NCI-H1417 (cell line): ENCODE measurements around the gene INCENP.

Source experiments
- DNase-seq, 3 experiments: peaks; one replicate each; lab custom pipeline; 2025; lab: John Stamatoyannopoulos, UW

Gene INCENP

DNA sequence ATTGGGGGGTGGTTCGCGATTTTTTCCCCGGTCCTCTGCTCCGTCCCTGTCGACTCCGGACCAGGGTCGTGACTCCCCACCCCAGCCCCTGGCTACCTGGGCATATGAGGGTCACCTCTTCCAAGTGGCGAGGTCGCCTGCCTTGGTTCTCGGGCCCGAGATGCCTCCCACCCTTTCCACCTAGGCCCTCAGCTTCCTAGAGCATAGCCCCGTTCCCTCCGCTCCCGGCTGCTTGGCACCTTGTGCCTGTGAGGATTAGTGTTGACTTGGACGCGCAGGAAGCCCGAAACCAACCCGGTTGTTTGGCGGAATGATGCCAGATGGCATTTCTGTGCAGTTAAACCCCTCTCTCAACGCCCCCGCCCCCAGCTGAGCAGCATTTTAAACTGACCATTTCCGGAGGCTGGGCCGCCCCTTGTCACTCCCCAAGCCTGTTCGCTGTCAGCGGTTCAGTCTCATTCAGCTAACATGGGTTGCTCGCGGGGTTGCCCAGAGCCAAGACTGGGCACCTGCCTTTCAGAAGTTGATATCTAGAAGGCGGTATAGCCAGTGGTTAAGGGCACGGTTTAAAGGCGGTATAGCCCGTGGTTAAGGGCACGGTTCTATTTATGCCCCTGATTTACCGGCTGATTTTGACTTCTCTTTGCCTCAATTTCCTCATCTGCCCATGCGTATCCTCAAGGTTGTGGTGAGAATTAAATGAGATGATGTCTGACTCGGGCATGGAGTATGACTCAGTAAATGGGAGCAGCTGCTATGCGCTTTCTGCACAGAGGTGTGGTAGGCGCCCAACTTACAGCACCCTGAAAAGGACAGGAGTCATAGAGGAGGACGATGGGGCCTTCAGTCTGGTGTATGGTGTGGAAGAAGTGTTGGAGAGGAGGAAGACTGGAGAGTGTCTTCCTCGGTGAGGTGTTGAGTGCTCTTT lies 639 bp downstream of the INCENP start:
- DNase-seq = peak; percentile 7 to 67 (median 63)

DNA sequence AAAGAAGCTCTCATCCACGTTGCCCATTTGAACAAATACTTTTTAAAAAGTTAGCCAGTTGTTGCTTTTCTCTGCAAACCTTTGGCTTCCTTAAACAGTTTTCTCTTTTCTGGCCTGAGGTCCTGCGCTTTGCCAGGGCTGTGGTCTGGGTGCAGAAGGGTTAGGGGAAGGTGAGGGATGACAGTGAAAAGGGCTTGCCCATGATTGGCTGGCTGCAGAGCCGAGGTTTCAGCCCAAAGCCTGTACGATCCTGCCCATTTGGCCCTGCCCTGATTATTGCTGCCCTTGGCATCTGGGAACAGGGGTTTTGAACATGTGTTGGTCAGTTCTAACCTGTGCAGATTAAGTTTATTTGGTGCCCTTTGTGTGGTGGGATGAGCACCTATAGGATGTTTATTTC lies 1.5 kb downstream of the INCENP start:
- DNase-seq = no peak

DNA sequence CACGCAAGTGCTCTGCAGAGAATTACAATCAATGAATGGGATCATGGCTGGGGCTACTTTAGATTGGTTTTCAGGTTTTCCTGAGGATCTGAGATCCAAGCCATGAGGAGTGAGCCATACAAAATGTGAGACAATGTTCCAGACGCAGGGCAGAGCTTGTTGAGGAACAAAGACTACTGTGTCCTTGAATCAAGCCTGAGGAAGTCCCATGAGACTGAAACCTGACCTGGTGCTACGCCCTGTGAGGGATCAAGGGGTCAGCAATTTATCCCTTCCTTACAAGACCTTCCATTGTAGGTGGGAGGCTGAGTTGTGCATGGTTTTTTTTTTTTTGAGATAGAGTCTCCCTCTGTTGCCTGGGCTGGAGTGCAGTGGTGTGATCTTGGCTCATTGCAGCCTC lies 2.1 kb downstream of the INCENP start:
- peak in 1 of 3 experiments; percentile 28 for DNase-seq

DNA sequence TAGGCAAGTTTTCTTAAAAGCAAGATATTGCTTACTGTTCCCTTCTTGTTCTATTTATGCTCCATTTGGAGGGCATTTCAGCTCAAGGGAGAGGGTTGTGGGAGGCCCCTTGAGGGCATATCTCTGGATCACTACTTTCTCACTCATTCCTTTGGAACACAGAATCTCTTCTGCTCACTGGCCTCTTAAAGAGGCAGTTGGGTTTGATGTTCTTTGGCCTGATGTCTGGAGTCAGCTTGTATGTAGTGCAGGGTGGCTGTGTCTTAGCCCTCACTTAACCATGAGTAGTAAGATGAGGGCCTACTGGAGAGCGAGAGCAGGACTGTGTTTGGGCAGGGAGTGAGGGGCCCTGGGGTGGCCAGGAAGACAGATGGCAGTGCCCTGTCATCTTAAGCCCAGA lies 3.6 kb downstream of the INCENP start:
- DNase-seq = no peak

DNA sequence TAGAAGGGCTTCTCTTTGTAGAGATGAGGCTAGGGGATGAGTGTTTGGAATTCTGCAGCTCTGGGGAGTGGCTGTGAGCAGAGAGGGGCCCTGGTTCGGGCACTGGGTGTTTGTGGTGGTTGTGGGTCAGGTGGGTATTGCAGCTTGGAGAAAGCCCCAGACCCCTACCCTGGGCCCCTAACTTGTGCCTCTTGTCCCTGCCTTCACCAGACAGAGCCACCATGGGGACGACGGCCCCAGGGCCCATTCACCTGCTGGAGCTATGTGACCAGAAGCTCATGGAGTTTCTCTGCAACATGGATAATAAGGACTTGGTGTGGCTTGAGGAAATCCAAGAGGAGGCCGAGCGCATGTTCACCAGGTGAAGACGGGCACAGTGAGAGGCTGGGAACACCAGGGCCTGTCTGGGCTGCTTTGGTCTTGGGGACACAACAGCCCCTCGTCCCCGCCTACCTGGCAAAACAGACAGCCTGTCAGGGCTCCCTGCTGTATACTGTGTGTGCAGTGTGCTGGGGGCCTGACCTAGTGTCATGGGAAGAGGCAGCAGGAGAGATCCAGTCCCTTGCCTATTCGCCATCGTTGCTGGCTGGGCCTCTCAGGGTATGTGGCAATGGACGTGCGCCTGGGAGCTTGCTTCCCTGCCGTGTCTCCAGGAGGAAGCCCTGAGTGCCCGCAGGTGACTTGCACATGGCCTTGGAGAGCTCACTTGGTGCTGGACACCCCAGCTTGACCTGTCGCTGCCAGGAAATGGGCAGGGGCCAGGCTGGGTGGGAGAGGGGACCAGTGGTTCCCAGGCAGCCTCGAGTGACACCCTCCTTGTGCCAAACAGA lies 4.3 kb downstream of the INCENP start:
- no peak for DNase-seq

DNA sequence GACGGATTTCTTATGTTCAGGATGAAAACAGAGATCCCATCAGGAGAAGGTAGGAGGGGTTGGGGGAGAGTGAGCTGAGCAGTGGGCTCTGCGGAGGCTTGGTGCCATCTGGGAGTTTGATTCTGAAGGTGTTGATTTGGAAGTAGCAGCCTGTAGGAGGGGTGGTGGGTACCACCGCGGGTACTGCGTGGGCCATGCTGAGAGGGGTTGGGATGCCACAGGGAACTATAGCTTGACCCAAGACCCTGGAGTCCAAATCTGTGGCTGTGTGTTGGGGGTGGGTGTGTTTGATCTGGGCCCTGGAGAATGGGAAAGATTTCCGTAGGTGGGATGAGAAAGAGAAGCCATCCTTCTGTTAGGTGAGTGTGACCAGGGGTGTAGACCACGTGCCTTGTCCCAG lies 5.0 kb downstream of the INCENP start:
- no peak for DNase-seq

DNA sequence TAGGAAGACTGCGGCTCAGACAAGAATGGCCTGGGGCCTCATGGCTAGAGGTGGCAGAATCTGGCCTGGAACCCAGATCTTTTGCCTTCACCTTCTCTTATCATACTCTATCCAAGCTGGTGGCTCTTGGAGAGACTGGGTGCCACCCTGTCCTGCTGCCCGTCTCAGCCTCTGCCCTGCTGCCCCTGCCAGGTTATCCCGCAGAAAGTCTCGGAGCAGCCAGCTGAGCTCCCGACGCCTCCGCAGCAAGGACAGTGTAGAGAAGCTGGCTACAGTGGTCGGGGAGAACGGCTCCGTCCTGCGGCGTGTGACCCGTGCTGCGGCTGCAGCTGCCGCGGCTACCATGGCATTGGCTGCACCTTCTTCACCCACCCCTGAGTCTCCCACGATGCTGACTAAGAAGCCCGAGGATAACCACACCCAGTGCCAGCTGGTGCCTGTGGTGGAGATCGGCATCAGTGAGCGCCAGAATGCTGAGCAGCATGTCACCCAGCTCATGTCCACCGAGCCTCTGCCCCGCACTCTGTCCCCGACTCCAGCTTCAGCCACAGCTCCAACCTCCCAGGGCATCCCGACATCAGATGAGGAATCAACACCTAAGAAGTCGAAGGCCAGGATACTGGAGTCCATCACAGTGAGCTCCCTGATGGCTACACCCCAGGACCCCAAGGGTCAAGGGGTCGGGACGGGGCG lies 5.9 kb downstream of the INCENP start:
- no peak for DNase-seq

DNA sequence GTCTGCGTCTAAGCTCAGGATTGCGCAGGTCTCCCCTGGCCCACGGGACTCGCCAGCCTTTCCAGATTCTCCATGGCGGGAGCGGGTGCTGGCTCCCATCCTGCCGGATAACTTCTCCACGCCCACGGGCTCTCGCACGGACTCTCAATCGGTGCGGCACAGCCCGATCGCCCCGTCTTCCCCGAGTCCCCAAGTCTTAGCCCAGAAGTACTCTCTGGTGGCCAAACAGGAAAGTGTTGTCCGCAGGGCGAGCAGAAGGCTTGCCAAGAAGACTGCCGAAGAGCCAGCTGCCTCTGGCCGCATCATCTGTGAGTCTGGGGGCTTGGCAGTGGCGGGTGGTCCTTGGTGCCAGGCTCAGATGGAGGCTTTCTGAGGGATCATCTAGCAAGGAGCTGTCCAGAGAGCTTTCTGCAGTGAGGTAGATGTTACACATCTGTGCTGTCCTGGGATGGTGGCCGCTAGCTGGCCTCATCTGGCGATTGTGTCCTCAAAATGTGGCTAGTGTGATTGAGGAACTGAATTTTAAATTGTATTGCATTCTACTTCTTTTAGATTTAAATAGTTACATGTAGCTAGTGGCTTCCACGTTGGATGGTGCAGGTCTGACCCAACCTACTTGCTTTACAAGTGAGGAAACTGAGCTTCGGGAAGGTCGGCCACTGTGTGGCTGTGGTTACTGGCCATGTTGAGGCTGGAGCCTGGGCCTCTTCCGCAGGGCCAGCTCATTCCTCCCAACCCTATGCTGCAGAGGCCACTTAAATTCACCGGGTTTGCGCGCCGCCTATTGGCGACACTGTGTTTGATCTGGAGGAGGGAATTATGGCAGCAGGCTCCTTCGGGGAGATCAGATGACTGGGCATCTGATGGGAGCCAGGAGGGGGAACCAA lies 6.7 kb downstream of the INCENP start:
- no peak for DNase-seq

DNA sequence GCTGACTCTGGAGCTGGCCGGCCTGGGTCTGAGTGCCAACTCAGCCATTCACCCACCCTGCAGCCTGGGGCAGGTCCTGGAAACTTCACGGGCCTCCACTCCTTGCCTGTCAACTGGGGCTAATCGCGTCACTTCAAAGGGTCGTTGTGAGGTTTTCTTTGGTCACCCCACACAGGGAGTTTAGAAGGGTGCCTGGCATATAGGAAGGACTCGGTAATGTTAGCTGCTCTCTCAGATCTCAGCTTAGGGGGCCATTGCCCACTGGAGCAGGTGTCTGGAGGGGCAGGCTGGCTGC lies 7.3 kb downstream of the INCENP start:
- DNase-seq = no peak

DNA sequence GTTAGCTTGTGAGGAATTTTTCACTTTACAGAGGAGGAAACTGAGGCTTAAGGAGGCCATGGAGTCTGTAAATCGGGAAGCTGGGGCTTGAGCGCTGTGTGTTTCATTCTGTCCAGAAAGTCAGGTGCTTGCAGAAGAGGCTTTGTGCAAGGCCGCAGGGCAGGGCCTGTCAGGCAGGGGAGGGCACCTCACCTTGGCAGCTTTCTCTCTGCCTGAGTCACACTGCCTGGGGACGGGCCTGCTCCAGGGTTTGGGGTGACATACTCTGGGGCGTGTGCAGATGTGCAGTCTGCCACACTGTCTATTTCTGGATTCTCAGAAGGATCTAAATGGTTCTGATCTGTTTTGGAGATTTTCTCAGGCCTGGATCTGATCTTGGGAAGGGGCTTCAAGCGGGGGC lies 8.4 kb downstream of the INCENP start:
- DNase-seq = no peak

DNA sequence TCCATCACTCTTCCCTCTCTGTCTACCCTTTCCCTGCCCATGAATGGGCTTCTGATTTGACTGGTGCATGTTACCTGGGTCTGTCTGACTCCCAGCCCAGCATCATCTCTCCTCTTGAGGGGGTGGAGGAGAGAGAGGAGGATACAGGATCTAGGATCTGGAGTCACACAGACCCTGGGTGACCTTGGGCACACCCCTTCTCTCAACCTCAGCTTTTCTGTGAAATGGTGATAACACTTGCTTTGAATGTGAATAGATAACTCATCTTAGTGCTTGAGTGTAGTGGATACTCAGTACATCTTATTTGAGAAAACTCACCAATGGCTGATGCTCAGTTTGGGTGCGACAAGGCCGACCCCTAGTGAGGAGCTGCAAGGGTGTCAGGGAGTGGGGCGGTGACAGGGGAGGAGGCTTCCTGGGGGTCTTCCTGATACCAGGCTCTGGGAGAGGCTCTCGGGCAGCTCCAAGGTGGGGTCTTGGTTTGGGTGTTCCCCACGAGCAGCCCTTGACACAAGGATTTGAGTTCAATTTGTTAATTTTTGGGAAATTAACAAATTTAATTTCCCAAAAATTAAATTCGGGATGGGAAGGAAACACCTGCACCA lies 9.0 kb downstream of the INCENP start:
- no peak for DNase-seq

DNA sequence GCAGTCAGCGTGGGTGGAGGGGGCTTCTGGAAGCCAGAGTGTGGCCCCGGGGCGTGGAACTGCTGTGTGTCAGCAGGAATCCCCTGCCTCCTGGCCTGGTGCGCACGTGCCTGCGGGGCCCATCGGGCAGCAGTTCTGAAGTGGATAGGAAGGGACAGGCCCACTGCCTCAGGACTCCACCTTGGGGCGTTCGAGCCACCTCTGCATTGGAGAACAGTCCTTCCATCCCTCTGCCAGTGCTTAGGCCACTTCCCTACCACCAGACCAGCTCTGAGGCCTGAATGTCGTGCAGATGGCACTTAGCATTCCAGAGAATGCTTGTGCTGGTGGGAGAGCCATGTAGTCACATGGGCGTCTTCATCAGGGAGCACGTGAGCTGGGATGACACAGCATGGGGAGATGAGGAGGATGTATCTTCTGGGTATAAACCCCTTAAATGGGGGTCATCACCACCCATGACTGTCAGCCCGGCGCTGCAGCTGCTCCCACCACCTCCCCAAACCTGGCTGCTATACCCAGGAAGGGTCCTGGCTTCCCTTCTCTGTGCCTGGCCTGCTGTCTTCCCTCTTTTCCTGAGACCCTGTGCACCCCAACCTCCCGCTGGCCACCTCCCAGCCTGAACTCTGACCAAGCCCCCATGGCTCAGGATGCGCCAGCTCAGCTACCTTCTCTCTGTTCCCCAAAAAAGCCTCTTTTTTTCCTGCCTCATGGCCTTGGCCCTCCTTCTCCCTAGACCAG lies 9.7 kb downstream of the INCENP start:
- DNase-seq = no peak

DNA sequence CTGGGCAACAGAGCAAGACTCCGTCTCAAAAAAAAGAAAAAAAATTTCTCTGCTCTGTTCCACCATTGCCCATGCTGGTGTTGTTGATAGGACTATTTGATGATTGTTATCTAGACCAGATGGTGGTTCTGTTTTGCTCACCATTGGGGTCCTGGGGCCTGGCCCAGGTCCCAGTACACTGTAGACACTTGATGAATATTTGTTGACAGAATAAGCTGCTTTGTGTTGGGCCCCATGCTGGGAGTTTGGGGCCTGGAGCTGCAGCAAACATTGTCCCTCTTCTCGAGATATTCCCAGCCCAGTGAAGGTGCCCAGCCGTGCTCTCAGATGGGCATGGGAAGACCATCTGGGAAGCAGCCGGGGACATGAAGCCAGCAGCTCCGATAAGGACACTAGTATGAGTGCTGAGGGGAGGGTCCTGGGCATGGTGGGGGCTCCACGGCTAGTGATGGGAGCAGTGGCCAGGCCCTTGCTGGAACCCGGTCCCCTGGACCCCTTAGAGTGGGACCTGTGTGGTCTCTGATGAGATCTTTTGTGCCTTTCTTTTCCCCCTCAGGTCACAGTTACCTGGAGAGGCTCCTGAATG lies 13.6 kb downstream of the INCENP start:
- peak in 1 of 3 experiments; percentile 8 for DNase-seq

DNA sequence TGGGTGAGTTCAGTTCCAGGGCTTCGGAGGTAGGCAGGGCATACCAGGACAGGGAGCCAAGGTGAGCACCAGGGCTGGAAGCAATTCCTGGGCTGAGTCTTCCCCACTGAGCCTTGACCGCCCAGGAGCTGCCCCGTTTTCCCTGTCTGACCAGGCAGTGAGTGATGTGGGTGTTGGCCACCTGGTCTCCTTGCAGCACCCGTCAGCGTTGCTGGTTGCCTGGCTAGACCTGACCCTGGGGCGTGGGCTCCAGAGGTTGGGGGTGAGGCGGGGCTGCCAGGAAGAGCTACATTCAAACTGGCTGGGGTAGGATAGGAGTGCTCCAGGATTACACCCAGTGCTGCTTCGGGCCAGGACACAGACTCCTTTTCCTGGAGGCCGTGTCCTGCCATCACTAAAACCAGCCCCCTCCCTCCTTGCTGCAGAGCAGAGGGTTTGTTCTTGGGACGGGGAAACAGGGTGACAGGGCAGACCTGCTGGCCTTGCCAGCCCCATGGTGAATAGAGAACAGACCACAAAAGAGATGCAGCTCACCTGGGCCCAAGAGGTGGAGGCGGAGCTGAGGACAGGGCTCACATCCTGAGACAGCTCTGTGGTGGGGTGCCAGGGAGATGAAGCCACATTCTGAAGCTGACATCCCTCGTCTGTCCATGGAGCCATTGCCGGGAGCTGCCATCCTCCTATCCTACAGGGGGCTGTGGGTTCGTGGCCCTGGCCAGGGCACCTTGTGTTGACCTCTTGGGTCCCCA lies 14.2 kb downstream of the INCENP start:
- DNase-seq = no peak

DNA sequence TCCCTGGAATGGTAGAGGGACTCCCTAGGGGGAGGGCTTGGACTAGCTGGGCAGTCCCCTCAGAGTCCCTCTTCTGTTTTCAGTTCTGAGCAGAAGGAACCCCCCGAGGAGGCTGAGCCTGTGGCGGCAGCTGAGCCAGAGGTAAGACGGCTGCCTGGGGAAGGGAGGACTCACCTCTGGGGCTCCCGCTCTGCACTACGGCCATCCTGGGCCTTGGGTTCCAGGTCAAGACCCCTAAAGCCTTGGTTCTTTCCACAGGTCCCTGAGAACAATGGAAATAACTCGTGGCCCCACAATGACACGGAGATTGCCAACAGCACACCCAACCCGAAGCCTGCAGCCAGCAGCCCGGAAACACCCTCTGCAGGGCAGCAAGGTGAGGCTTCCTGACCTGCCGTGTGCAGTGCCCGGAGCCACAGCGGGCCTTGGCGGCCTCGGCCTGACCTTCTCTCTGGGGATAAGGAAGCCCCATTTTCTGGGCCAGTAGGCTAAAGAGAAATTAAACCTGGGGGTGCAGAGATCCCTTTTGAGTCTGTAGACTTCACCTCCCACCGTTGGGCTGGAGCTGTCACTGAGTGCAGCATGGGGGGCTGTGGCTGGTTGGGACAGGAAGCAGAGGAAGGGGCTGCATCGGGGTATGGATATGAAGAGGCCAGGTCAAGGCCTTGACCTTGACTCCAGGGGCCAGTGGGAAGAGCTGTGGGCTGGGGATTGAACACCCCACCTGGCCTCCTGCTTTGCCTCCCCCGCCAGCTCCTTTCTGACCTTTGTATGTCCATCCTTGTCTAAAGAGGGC lies 15.0 kb downstream of the INCENP start:
- no peak for DNase-seq

DNA sequence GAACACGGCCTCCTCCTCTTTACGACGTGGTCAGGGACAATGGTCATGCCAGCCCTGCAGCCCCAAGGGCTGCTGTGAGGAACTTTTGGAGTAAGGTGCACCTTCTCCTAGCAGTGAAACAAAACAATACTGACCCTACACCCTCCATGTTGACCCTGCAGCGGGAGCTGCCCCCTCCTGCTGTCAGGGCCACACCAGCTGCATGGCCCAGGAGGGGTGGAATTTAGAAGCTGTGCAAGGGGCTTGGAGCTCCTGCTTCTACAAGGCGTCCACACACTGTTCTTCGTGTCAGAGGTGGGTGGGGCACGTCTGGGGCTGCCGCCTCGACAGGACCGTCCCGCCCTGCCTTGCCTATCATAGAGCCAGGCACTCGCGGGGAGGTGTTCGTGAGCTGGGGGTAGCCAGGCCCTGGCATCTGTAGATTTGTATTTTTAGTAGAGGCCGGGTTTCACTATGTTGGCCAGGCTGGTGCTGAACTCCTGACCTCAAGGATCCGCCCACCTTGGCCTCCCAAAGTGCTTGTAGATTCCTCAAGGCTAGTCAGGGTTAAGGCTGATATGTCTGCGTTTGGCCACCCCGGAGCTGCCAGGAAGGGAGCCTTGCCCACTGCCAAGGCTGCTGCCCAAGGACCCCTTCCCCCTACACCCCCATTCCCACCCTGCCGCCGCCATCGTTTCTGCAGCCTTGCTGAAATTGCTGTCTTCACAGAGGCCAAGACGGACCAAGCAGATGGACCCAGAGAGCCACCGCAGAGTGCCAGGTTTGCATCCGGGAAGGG lies 15.9 kb downstream of the INCENP start:
- no peak for DNase-seq

DNA sequence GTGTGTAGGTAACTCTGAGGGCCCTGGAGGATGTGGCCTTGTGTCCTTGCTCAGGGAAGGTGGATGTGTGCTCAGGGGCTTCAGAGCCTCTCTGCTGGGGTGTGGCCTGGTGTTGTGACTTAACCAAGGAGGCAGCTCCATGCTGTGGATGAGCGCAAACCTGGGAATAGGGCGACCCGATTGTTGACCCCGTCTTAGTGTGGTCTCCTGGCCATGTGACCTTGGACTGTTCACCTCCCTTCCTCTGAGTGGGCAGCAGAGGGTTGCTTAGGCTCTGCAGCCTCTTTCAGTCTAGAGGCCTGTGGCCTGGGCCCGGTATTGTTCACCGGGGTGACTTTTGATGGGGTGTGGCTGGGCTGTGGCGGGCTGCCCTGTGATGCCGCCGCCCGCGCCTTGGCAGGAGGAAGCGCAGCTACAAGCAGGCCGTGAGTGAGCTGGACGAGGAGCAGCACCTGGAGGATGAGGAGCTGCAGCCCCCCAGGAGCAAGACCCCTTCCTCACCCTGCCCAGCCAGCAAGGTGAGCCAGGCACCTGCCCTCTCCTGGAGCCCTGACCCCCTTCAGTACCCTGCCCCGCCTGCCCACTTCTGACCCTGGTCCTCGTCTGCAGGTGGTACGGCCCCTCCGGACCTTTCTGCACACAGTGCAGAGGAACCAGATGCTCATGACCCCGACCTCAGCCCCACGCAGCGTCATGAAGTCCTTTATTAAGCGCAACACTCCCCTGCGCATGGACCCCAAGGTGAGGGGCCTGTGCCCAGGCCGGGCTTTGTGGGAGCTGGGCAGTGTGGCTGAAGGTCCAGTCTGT lies 16.7 kb downstream of the INCENP start:
- no peak for DNase-seq
